HEK293 (cell line): ENCODE data around the gene GNG3.

Experiments
- CTCF ChIA-PET: fragments of 350-600 bp; formaldehyde crosslinking; extraction: SDS; loops from one replicate; lab custom pipeline; 2021; ENCODE audit warnings: antibody characterized with exemption; lab: Yijun Ruan, JAX
- POLR2A ChIA-PET: fragments of 300-600 bp; formaldehyde crosslinking; extraction: SDS; loops from one replicate; lab custom pipeline; 2020; ENCODE audit warnings: antibody characterized with exemption, inconsistent platforms; lab: Yijun Ruan, JAX
- H3K27ac ChIP-seq: fragments of 200-500 bp; sonication (Bioruptor generic); 2 replicates; pipeline ENCODE4 v1.5.1; 2014; ENCODE audit warnings: low read depth, low read length, control low read depth, inconsistent platforms; ENCODE audit errors: extremely low read depth
- H3K36me3 ChIP-seq, 2 experiments: fragments of 200-500 bp in 1 of 2; sonication (Bioruptor generic) in 1 of 2; 1 replicate in 1 of 2; 2 replicates in 1 of 2; pipeline ENCODE4 v1.5.1; 2014 to 2017; ENCODE audit warnings: inconsistent platforms in 2 of 2, low read length in 2 of 2; ENCODE audit not compliant: control insufficient read depth in 2 of 2, insufficient read depth in 1 of 2
- H3K4me1 ChIP-seq: fragments of 200-500 bp; sonication (Bioruptor generic); 2 replicates; pipeline ENCODE4 v1.5.1; 2014; ENCODE audit warnings: mild to moderate bottlenecking, low read length, inconsistent platforms; ENCODE audit not compliant: control insufficient read depth, insufficient read depth
- H3K4me3 ChIP-seq: 2 replicates; pipeline ENCODE4 v1.5.1; 2011; ENCODE audit warnings: low read depth, mild to moderate bottlenecking, control low read depth, low read length, moderate library complexity
- H3K9me3 ChIP-seq: fragments of 200-500 bp; sonication (Bioruptor generic); 2 replicates; pipeline ENCODE4 v1.5.1; 2014; ENCODE audit warnings: low read depth, low read length, inconsistent platforms; ENCODE audit not compliant: control insufficient read depth, insufficient read depth
- BCL11A ChIP-seq: fragments of 450-650 bp; formaldehyde crosslinking; IDR thresholded peaks from 2 replicates; pipeline ENCODE4 v1.5.1; 2016; ENCODE audit warnings: low read depth, missing biosample characterization, missing genetic modification characterization
- GLI4 ChIP-seq: fragments of 450-650 bp; formaldehyde crosslinking; IDR thresholded peaks from 2 replicates; pipeline ENCODE4 v1.5.1; 2016; ENCODE audit warnings: missing biosample characterization, missing genetic modification characterization
- KLF9 ChIP-seq: fragments of 450-650 bp; formaldehyde crosslinking; IDR thresholded peaks from 2 replicates; pipeline ENCODE4 v1.5.1; 2016; ENCODE audit warnings: missing biosample characterization, missing genetic modification characterization, low read depth
- ZBTB1 ChIP-seq: fragments of 450-650 bp; formaldehyde crosslinking; IDR thresholded peaks from 2 replicates; pipeline ENCODE4 v1.5.1; 2016; ENCODE audit warnings: missing biosample characterization, missing genetic modification characterization
- ZBTB17 ChIP-seq: fragments of 450-650 bp; formaldehyde crosslinking; IDR thresholded peaks from 2 replicates; pipeline ENCODE4 v1.5.1; 2016; ENCODE audit warnings: missing biosample characterization, missing genetic modification characterization
- ZBTB8A ChIP-seq: fragments of 450-650 bp; formaldehyde crosslinking; IDR thresholded peaks from 2 replicates; pipeline ENCODE4 v1.5.1; 2016; ENCODE audit warnings: missing biosample characterization, missing genetic modification characterization
- ZFP3 ChIP-seq: fragments of 450-650 bp; formaldehyde crosslinking; IDR thresholded peaks from 2 replicates; pipeline ENCODE4 v1.5.1; 2016; ENCODE audit warnings: low read depth, missing biosample characterization, missing genetic modification characterization
- ZIC2 ChIP-seq: fragments of 450-650 bp; formaldehyde crosslinking; IDR thresholded peaks from 2 replicates; pipeline ENCODE4 v1.5.1; 2016; ENCODE audit warnings: missing biosample characterization, missing genetic modification characterization
- ZNF121 ChIP-seq: fragments of 450-650 bp; formaldehyde crosslinking; IDR thresholded peaks from 2 replicates; pipeline ENCODE4 v1.5.1; 2016; ENCODE audit warnings: missing biosample characterization, missing genetic modification characterization
- ZNF155 ChIP-seq: fragments of 450-650 bp; formaldehyde crosslinking; IDR thresholded peaks from 2 replicates; pipeline ENCODE4 v1.5.1; 2016; ENCODE audit warnings: missing biosample characterization, missing genetic modification characterization
- ZNF175 ChIP-seq: fragments of 450-650 bp; formaldehyde crosslinking; IDR thresholded peaks from 2 replicates; pipeline ENCODE4 v1.5.1; 2016; ENCODE audit warnings: missing biosample characterization, missing genetic modification characterization
- ZNF324 ChIP-seq: fragments of 450-650 bp; formaldehyde crosslinking; IDR thresholded peaks from 2 replicates; pipeline ENCODE4 v1.5.1; 2016; ENCODE audit warnings: missing biosample characterization, missing genetic modification characterization
- ZNF416 ChIP-seq: fragments of 450-650 bp; formaldehyde crosslinking; IDR thresholded peaks from 2 replicates; pipeline ENCODE4 v1.5.1; 2016; ENCODE audit warnings: missing biosample characterization, missing genetic modification characterization
- ZNF513 ChIP-seq: fragments of 450-650 bp; IDR thresholded peaks from 2 replicates; pipeline ENCODE4 v1.5.1; 2018; ENCODE audit warnings: missing biosample characterization, missing genetic modification characterization
- ZNF530 ChIP-seq: fragments of 450-650 bp; formaldehyde crosslinking; IDR thresholded peaks from 2 replicates; pipeline ENCODE4 v1.5.1; 2016; ENCODE audit warnings: low read depth, missing biosample characterization, missing genetic modification characterization
- ZNF670 ChIP-seq: fragments of 450-650 bp; formaldehyde crosslinking; IDR thresholded peaks from 2 replicates; pipeline ENCODE4 v1.5.1; 2016; ENCODE audit warnings: missing biosample characterization, missing genetic modification characterization, low read depth
- ZNF747 ChIP-seq: fragments of 450-650 bp; formaldehyde crosslinking; IDR thresholded peaks from 2 replicates; pipeline ENCODE4 v1.5.1; 2016; ENCODE audit warnings: missing biosample characterization, missing genetic modification characterization
- ZNF776 ChIP-seq: fragments of 450-650 bp; formaldehyde crosslinking; IDR thresholded peaks from 2 replicates; pipeline ENCODE4 v1.5.0; 2017; ENCODE audit warnings: missing biosample characterization, missing genetic modification characterization, borderline replicate concordance
- TF ChIP-seq, protein P1 (sequence below): fragments of 450-650 bp; formaldehyde crosslinking; IDR thresholded peaks from 2 replicates; pipeline ENCODE4 v1.5.1; 2017; ENCODE audit warnings: missing biosample characterization, missing genetic modification characterization
- TF ChIP-seq, protein P2 (sequence below): fragments of 450-650 bp; formaldehyde crosslinking; IDR thresholded peaks from 2 replicates; pipeline ENCODE4 v1.5.1; 2016; ENCODE audit warnings: missing biosample characterization, missing genetic modification characterization, borderline replicate concordance

GNG3 gene

DNA sequence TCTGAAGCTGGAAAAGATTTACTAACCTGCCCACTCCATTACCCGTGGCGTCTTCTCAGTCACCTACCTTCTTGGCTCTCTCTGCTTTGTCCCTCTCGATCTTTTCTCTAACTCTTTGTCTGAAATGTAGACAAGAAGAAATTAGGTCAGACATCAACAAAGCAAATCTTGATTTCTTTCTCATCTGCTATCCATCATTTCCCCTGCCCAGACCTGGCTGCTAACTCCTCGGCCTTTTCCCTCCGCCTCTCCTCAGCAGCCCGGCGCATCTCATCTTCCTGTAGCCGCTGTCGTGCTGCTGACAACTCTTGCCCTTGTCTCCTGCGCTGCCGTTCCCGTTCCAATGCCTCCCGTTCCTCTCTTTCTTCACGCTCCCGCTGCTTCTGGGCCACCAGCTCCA is 29.8 kb upstream of the GNG3 start:
- no peak overlapping the region for H3K27ac ChIP-seq
- H3K4me1 ChIP-seq = peaks cover 8% of the 10 kb centered on the region
- H3K4me3 ChIP-seq = peak overlapping the region; percentile 90
- no peaks in the 10 kb centered on the region for H3K9me3 ChIP-seq
- TF ChIP-seq ZBTB17 (tag by site-specific recombination) (peak; percentile 96), ZNF155 (tag by site-specific recombination) (no peak)
- TF ChIP-seq, all 188 proteins: peak for 1
- peaks cover 3 to 44% of the 10 kb centered on the region in 2 experiments; a peak in 2 of 3 replicates for H3K36me3 ChIP-seq
- ChIA-PET POLR2A (interaction anchor here (1.0 to 7.2 kb wide), 6 partner anchors 11 to 76 kb away, joined by 3 to 67 read pairs (median 6); partner anchors contain the start of genes B3GAT3, C11orf98, CSKMT and GANAB), CTCF (interaction anchor here (0.6 to 3.0 kb wide), 3 partner anchors 12 to 17 kb away, joined by 3 to 10 read pairs (median 9); partner anchors contain the start of genes C11orf98 and CSKMT)

DNA sequence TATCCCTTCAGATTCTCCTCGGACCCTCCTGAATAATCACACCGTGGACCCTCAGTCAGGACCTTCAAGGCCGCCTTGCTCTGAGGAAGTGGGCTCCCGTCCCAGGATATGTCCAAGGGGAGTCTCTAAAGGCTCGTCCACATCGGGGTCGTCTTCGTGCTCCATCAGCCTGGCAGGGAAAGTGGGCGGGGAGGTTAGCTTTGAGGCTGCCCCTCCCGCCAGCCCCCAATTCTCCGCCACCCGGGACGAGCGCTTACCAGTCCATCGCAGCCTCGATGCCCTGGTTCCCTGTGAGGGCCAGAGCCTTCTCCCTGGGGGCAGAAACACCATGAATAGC is 29.1 kb upstream of the GNG3 start:
- POLR2A ChIA-PET = interaction anchor here (0.5 to 3.5 kb wide), 7 partner anchors 13 to 178 kb away, joined by 3 to 24 read pairs (median 4); partner anchors contain the start of genes BSCL2, C11orf98, CSKMT and INTS5
- Histone ChIP-seq H3K4me1 (peaks cover 8% of the 10 kb centered on the region), H3K36me3 (peaks cover 3 to 39% of the 10 kb centered on the region in 2 experiments; a peak in 2 of 3 replicates), H3K9me3 (no peaks in the 10 kb centered on the region), H3K4me3 (peak overlapping the region; percentile 90), H3K27ac (peak overlapping the region; percentile 62)
- CTCF ChIA-PET = interaction anchor here (0.7 kb wide), 1 partner anchor 364 kb away, joined by 3 read pairs; no protein-coding TSS in a partner anchor
- no peak for TF ChIP-seq ZNF747 (tag by site-specific recombination)
- TF ChIP-seq ZNF776 (tag by site-specific recombination) = no peak
- TF ChIP-seq ZBTB1 (tag by site-specific recombination) = no peak
- no peak for TF ChIP-seq ZNF155 (tag by site-specific recombination)
- no peak for TF ChIP-seq ZNF670 (tag by site-specific recombination)
- TF ChIP-seq ZNF175 = no peak
- no peak for TF ChIP-seq ZNF324 (tag by site-specific recombination)
- no peak for TF ChIP-seq ZNF121 (tag by site-specific recombination)
- no peak for TF ChIP-seq ZNF530
- TF ChIP-seq ZBTB8A = no peak
- no peak for TF ChIP-seq GLI4 (tag by site-specific recombination)
- TF ChIP-seq BCL11A = no peak
- TF ChIP-seq KLF9 (tag by site-specific recombination) = no peak
- no peak for TF ChIP-seq ZIC2 (tag by site-specific recombination)
- TF ChIP-seq, protein P1, sequence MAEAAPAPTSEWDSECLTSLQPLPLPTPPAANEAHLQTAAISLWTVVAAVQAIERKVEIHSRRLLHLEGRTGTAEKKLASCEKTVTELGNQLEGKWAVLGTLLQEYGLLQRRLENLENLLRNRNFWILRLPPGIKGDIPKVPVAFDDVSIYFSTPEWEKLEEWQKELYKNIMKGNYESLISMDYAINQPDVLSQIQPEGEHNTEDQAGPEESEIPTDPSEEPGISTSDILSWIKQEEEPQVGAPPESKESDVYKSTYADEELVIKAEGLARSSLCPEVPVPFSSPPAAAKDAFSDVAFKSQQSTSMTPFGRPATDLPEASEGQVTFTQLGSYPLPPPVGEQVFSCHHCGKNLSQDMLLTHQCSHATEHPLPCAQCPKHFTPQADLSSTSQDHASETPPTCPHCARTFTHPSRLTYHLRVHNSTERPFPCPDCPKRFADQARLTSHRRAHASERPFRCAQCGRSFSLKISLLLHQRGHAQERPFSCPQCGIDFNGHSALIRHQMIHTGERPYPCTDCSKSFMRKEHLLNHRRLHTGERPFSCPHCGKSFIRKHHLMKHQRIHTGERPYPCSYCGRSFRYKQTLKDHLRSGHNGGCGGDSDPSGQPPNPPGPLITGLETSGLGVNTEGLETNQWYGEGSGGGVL (tag by site-specific recombination) = no peak
- TF ChIP-seq ZNF416 (tag by site-specific recombination) = no peak
- TF ChIP-seq, protein P2, sequence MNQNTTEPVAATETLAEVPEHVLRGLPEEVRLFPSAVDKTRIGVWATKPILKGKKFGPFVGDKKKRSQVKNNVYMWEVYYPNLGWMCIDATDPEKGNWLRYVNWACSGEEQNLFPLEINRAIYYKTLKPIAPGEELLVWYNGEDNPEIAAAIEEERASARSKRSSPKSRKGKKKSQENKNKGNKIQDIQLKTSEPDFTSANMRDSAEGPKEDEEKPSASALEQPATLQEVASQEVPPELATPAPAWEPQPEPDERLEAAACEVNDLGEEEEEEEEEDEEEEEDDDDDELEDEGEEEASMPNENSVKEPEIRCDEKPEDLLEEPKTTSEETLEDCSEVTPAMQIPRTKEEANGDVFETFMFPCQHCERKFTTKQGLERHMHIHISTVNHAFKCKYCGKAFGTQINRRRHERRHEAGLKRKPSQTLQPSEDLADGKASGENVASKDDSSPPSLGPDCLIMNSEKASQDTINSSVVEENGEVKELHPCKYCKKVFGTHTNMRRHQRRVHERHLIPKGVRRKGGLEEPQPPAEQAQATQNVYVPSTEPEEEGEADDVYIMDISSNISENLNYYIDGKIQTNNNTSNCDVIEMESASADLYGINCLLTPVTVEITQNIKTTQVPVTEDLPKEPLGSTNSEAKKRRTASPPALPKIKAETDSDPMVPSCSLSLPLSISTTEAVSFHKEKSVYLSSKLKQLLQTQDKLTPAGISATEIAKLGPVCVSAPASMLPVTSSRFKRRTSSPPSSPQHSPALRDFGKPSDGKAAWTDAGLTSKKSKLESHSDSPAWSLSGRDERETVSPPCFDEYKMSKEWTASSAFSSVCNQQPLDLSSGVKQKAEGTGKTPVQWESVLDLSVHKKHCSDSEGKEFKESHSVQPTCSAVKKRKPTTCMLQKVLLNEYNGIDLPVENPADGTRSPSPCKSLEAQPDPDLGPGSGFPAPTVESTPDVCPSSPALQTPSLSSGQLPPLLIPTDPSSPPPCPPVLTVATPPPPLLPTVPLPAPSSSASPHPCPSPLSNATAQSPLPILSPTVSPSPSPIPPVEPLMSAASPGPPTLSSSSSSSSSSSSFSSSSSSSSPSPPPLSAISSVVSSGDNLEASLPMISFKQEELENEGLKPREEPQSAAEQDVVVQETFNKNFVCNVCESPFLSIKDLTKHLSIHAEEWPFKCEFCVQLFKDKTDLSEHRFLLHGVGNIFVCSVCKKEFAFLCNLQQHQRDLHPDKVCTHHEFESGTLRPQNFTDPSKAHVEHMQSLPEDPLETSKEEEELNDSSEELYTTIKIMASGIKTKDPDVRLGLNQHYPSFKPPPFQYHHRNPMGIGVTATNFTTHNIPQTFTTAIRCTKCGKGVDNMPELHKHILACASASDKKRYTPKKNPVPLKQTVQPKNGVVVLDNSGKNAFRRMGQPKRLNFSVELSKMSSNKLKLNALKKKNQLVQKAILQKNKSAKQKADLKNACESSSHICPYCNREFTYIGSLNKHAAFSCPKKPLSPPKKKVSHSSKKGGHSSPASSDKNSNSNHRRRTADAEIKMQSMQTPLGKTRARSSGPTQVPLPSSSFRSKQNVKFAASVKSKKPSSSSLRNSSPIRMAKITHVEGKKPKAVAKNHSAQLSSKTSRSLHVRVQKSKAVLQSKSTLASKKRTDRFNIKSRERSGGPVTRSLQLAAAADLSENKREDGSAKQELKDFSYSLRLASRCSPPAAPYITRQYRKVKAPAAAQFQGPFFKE (tag by site-specific recombination) = no peak
- no peak for TF ChIP-seq ZNF513
- TF ChIP-seq ZFP3 (tag by site-specific recombination) = no peak
